Measurements from ENCODE around the gene CASKIN2. TPM values are rescaled to one million over a fixed set of nuclear protein-coding genes. Genes with fewer than 3 reads are reported as not detected.

Gene CASKIN2
- total and polyA plus RNA-seq, 10 of the 15 experiments (the other 5 are each of a cell fraction or from before 2014, with no cell fraction given), result 0.02 to 2.7 (median 0.44) TPM; not detected in 1

- ChIA-PET SMC1A (ENCODE audit: uncharacterized antibody, unreplicated experiment) (no interaction called here), CTCF (interaction anchor here (0.7 to 1.1 kb wide), 2 partner anchors 149 to 157 kb away, joined by 3 read pairs; no protein-coding TSS in a partner anchor), POLR2A (interaction anchor here (0.5 kb wide), 2 partner anchors 102 to 607 kb away, joined by 3 read pairs; no protein-coding TSS in a partner anchor), RAD21 (ENCODE audit: unreplicated experiment) (no interaction called here)
- Histone ChIP-seq H3K27me3 (replicated peaks in 1 of 2; ENCODE audit: control insufficient read depth in 2 of 2, insufficient read depth in 2 of 2, low read length in 1 of 2) (no peaks in the 10 kb centered on the region), H3K4me1 (ENCODE audit: control insufficient read depth, insufficient read depth, low read length) (no peaks in the 10 kb centered on the region), H3K9ac (ENCODE audit: control insufficient read depth, insufficient read depth, low read length) (no peak overlapping the region), H2AFZ (ENCODE audit: control insufficient read depth, low read depth, low read length) (no peak overlapping the region), H3K27ac (ENCODE audit: control insufficient read depth, insufficient read depth) (no peak overlapping the region), H3K36me3 (ENCODE audit: control insufficient read depth in 2 of 2, insufficient read depth in 2 of 2, low read length in 1 of 2) (peaks cover 7 to 12% of the 10 kb centered on the region in 2 experiments; a peak in 3 of 4 replicates), H3K9me3 (replicated peaks; ENCODE audit: control insufficient read depth, insufficient read depth, low read length) (no peaks in the 10 kb centered on the region), H3K79me2 (ENCODE audit: control insufficient read depth, insufficient read depth, low read length) (no peaks in the 10 kb centered on the region), H3K4me3 (no peak overlapping the region), H4K20me1 (ENCODE audit: control insufficient read depth, insufficient read depth) (no peaks in the 10 kb centered on the region), H3K4me2 (ENCODE audit: control insufficient read depth, insufficient read depth) (no peak overlapping the region)
- no peak for DNase-seq (ENCODE audit: low read depth, low spot score)
- TF ChIP-seq FOXK2 (IDR thresholded peaks at IDR 0.05) (no peak), POLR2AphosphoS2 (IDR thresholded peaks at IDR 0.05; ENCODE audit: low read depth, low read length) (no peak), REST (IDR thresholded peaks at IDR 0.05; ENCODE audit: low read depth, low read length) (no peak), IKZF2 (IDR thresholded peaks at IDR 0.05) (no peak), EGR1 (IDR thresholded peaks at IDR 0.05; ENCODE audit: borderline replicate concordance in 1 of 2, low read depth in 2 of 2, low read length in 2 of 2) (no peak), ZNF622 (IDR thresholded peaks at IDR 0.05) (no peak), STAT3 (IDR thresholded peaks at IDR 0.05; ENCODE audit: low read depth, low read length) (no peak)
- TF ChIP-seq, protein P1, sequence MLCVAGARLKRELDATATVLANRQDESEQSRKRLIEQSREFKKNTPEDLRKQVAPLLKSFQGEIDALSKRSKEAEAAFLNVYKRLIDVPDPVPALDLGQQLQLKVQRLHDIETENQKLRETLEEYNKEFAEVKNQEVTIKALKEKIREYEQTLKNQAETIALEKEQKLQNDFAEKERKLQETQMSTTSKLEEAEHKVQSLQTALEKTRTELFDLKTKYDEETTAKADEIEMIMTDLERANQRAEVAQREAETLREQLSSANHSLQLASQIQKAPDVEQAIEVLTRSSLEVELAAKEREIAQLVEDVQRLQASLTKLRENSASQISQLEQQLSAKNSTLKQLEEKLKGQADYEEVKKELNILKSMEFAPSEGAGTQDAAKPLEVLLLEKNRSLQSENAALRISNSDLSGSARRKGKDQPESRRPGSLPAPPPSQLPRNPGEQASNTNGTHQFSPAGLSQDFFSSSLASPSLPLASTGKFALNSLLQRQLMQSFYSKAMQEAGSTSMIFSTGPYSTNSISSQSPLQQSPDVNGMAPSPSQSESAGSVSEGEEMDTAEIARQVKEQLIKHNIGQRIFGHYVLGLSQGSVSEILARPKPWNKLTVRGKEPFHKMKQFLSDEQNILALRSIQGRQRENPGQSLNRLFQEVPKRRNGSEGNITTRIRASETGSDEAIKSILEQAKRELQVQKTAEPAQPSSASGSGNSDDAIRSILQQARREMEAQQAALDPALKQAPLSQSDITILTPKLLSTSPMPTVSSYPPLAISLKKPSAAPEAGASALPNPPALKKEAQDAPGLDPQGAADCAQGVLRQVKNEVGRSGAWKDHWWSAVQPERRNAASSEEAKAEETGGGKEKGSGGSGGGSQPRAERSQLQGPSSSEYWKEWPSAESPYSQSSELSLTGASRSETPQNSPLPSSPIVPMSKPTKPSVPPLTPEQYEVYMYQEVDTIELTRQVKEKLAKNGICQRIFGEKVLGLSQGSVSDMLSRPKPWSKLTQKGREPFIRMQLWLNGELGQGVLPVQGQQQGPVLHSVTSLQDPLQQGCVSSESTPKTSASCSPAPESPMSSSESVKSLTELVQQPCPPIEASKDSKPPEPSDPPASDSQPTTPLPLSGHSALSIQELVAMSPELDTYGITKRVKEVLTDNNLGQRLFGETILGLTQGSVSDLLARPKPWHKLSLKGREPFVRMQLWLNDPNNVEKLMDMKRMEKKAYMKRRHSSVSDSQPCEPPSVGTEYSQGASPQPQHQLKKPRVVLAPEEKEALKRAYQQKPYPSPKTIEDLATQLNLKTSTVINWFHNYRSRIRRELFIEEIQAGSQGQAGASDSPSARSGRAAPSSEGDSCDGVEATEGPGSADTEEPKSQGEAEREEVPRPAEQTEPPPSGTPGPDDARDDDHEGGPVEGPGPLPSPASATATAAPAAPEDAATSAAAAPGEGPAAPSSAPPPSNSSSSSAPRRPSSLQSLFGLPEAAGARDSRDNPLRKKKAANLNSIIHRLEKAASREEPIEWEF (IDR thresholded peaks at IDR 0.05; ENCODE audit: insufficient replicate concordance, low read depth, low read length), result no peak
- TF ChIP-seq, protein P2, sequence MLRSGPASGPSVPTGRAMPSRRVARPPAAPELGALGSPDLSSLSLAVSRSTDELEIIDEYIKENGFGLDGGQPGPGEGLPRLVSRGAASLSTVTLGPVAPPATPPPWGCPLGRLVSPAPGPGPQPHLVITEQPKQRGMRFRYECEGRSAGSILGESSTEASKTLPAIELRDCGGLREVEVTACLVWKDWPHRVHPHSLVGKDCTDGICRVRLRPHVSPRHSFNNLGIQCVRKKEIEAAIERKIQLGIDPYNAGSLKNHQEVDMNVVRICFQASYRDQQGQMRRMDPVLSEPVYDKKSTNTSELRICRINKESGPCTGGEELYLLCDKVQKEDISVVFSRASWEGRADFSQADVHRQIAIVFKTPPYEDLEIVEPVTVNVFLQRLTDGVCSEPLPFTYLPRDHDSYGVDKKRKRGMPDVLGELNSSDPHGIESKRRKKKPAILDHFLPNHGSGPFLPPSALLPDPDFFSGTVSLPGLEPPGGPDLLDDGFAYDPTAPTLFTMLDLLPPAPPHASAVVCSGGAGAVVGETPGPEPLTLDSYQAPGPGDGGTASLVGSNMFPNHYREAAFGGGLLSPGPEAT (IDR thresholded peaks at IDR 0.05; ENCODE audit: low read depth), result no peak
- intact Hi-C loops (cut with micrococcal nuclease; ENCODE audit: unreplicated experiment), result no loop called here
- BruUV-seq (replicated peaks), result no TSS peak
- WGBS (ENCODE audit: insufficient coverage, insufficient replicate concordance, low lambda C conversion rate, missing lambda C conversion rate), result 90% methylated on average over 11 of the region's 11 CpGs
- in situ Hi-C loops (cut with MboI), result no loop called here
- ATAC-seq, result no peak
- FAIRE-seq, result no peak
Observed at GRCh38 chr17:75476752-75477489, 38.4 kb downstream of the CASKIN2 start.

All from GM12878 (cell line).